Nucleus accumbens (tissue), 56 donors: ENCODE results near the gene MECP2.
"Not testable (repeated sequence)": the region's sequence is repeated elsewhere in the genome, so short reads cannot be mapped to it uniquely, and the experiment has no call there.

Experiments used
- DNase-seq, 56 donors: peaks; one replicate each; lab custom pipeline; 2025; lab: John Stamatoyannopoulos, UW

The MECP2 gene

GRCh38 chrX:154002215-154002719 lies 95.2 kb downstream of the MECP2 start:
- peak in 27 of 56 donors; percentile 4 to 60 (median 14) for DNase-seq

- no peak for DNase-seq
Observed at GRCh38 chrX:154000051-154000450, 97.5 kb downstream of the MECP2 start.

- DNase-seq = no peak
Observed at GRCh38 chrX:153999359-154000037, 98.0 kb downstream of the MECP2 start.

GRCh38 chrX:153995504-153995903 lies 102.0 kb downstream of the MECP2 start:
- DNase-seq = no peak

GRCh38 chrX:153994398-153994797 lies 103.1 kb downstream of the MECP2 start:
- not testable (repeated sequence) for DNase-seq

- DNase-seq = no peak
Observed at GRCh38 chrX:153993978-153994377, 103.5 kb downstream of the MECP2 start.

GRCh38 chrX:153993079-153993478 lies 104.4 kb downstream of the MECP2 start:
- DNase-seq = no peak

GRCh38 chrX:153992180-153992579 lies 105.3 kb downstream of the MECP2 start:
- DNase-seq = peak in 1 of 56 donors; percentile 9

GRCh38 chrX:153991013-153991580 lies 106.4 kb downstream of the MECP2 start:
- DNase-seq = no peak

GRCh38 chrX:153989973-153990655 lies 107.4 kb downstream of the MECP2 start:
- DNase-seq = no peak

GRCh38 chrX:153988493-153988892 lies 109.0 kb downstream of the MECP2 start:
- DNase-seq = no peak

- no peak for DNase-seq
Observed at GRCh38 chrX:153984351-153985178, 113.0 kb downstream of the MECP2 start.

GRCh38 chrX:153983321-153983801 lies 114.2 kb downstream of the MECP2 start:
- no peak for DNase-seq

- peak in 4 of 56 donors; percentile 1 to 20 (median 8) for DNase-seq
Observed at GRCh38 chrX:153981771-153982533, 115.6 kb downstream of the MECP2 start.

- no peak for DNase-seq
Observed at GRCh38 chrX:153981231-153981630, 116.3 kb downstream of the MECP2 start.

GRCh38 chrX:153980394-153980793 lies 117.1 kb downstream of the MECP2 start:
- not testable (repeated sequence) for DNase-seq

- DNase-seq = no peak
Observed at GRCh38 chrX:153974726-153975286, 122.7 kb downstream of the MECP2 start.

- peak in 1 of 56 donors; percentile 6 for DNase-seq
Observed at GRCh38 chrX:153974003-153974725, 123.4 kb downstream of the MECP2 start.
